SU-DHL-6 (cell line): ENCODE measurements around the gene TMEM271.

Experiments used
- H2AFZ ChIP-seq: fragments of 200-600 bp; sonication (generic); 2 replicates; pipeline ENCODE4 v1.6.1; 2014; ENCODE audit warnings: low read depth, mild to moderate bottlenecking, moderate library complexity, mixed read lengths, antibody characterized with exemption, low read length; ENCODE audit not compliant: severe bottlenecking
- H3F3A ChIP-seq: fragments of 200-600 bp; shearing (Covaris generic); 2 replicates; pipeline ENCODE4 v1.6.0; 2016; ENCODE audit warnings: antibody characterized with exemption, mild to moderate bottlenecking; ENCODE audit not compliant: insufficient read depth
- H3K27ac ChIP-seq: fragments of 200-600 bp; sonication (generic); 2 replicates; pipeline ENCODE4 v1.5.1; 2016; ENCODE audit warnings: low read depth, mild to moderate bottlenecking, low read length, moderate library complexity, mixed read lengths
- H3K27me3 ChIP-seq: fragments of 200-600 bp; sonication (generic), shearing (Covaris generic); 2 replicates; pipeline ENCODE4 v1.6.0; 2014; ENCODE audit warnings: mild to moderate bottlenecking, low read length
- H3K36me3 ChIP-seq: fragments of 200-600 bp; sonication (generic); 2 replicates; pipeline ENCODE4 v1.6.1; 2014; ENCODE audit warnings: mild to moderate bottlenecking, low read length, mixed read lengths
- H3K4me2 ChIP-seq: fragments of 300-600, 200-600 bp; shearing (Covaris generic), sonication (generic); 2 replicates; pipeline ENCODE4 v1.6.0; 2014; ENCODE audit warnings: low read length, low read depth, mild to moderate bottlenecking; ENCODE audit not compliant: poor library complexity, severe bottlenecking
- H3K4me3 ChIP-seq: fragments of 200-600 bp; sonication (generic); 2 replicates; pipeline ENCODE4 v1.5.1; 2014; ENCODE audit warnings: antibody characterized with exemption, low read length, mild to moderate bottlenecking, mixed read lengths; ENCODE audit not compliant: insufficient read depth, poor library complexity, severe bottlenecking
- H3K79me2 ChIP-seq: fragments of 200-600 bp; sonication (generic); 2 replicates; pipeline ENCODE4 v1.6.1; 2014; ENCODE audit warnings: mild to moderate bottlenecking, low read length, moderate library complexity; ENCODE audit not compliant: insufficient read depth
- H3K9ac ChIP-seq: fragments of 200-600 bp; sonication (generic); 2 replicates; pipeline ENCODE4 v1.7.0; 2014; ENCODE audit warnings: mild to moderate bottlenecking, low read length
- H3K9me2 ChIP-seq: fragments of 200-600 bp; sonication (generic); replicated peaks from 2 replicates; pipeline ENCODE4 v1.6.1; 2014; ENCODE audit warnings: low read length; ENCODE audit not compliant: insufficient read depth
- H3K9me3 ChIP-seq: fragments of 200-600 bp; sonication (generic); 2 replicates; pipeline ENCODE4 v1.6.1; 2014; ENCODE audit warnings: low read length, mixed read lengths; ENCODE audit not compliant: insufficient read depth
- H4K20me1 ChIP-seq: fragments of 200-600 bp; sonication (generic); 2 replicates; pipeline ENCODE4 v1.6.1; 2014; ENCODE audit warnings: low read depth, mild to moderate bottlenecking, antibody characterized with exemption, low read length, moderate library complexity, mixed read lengths
- EZH2phosphoT487 ChIP-seq: fragments of 200-600 bp; sonication (generic), shearing (Covaris generic); conservative IDR thresholded peaks from 2 replicates; pipeline ENCODE4 v1.6.1; 2018; ENCODE audit warnings: mild to moderate bottlenecking, antibody characterized with exemption, low read length, moderate library complexity, mixed read lengths
- TF ChIP-seq, protein P1 (sequence below): fragments of 200-600 bp; sonication (generic); IDR thresholded peaks from one replicate; pipeline ENCODE4 v1.5.1; 2017; ENCODE audit warnings: antibody characterized with exemption, mild to moderate bottlenecking, low read length, moderate library complexity; ENCODE audit not compliant: insufficient read depth, poor library complexity, severe bottlenecking

TMEM271 gene

DNA sequence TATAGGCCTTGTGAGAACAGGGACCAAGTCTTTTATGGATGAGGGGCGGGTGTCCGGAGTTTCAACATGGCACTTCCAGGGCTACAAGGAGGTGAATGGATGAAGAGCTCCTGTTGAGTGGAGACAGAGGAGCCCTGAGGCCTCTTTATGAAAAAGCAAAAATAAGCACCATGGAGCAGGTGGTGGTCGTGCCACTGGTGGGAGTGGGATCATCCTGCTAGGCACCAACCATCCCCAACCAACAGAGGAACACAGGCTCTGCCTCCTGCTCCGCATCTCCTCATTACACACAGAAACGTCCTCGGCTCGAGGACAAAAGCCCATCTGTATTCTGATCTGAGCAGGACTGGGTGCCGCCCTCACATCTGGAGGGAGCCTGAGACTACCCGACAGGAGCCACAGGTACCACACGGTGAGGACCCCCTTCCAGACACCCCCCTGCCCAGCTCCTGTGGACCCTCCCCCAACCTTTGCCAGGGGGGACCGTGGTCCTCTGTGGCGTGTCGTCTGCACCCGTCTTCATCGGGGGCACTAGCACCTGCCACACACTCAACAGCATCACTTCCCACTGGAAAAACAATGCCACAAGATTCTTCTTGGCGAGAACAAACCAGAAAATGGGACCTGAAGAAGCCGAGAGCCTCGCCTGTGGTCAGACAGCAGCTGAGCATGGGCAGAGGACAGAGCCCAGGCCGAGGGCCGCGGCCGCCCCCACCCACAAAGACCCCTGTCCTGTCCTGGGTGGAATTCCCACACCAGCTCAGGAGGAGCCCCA lies 45.4 kb upstream of the TMEM271 start:
- no peaks in the 10 kb centered on the region for H3K27me3 ChIP-seq
- TF ChIP-seq, protein P1, sequence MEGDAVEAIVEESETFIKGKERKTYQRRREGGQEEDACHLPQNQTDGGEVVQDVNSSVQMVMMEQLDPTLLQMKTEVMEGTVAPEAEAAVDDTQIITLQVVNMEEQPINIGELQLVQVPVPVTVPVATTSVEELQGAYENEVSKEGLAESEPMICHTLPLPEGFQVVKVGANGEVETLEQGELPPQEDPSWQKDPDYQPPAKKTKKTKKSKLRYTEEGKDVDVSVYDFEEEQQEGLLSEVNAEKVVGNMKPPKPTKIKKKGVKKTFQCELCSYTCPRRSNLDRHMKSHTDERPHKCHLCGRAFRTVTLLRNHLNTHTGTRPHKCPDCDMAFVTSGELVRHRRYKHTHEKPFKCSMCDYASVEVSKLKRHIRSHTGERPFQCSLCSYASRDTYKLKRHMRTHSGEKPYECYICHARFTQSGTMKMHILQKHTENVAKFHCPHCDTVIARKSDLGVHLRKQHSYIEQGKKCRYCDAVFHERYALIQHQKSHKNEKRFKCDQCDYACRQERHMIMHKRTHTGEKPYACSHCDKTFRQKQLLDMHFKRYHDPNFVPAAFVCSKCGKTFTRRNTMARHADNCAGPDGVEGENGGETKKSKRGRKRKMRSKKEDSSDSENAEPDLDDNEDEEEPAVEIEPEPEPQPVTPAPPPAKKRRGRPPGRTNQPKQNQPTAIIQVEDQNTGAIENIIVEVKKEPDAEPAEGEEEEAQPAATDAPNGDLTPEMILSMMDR = no peak
- TF ChIP-seq EZH2phosphoT487 = no peak

DNA sequence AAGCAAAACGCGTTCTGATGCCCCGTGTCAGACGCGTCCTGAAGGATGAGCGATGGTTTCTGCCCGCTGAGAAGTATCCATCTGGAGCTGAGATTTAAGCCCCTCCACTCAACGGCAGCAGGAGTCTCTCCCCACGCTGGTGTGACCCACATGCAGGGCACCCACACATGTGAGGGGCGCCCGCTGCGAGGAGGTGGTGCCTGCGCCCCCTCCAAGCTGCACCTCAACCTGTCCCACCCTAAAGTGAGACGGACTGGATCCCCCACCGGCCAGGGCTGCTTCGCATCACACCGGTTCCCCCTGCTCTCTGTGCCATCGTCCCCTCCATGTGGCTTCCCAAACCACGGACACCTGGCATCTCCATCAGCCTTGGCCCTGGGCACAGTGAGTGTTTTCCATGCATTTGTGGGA lies 44.8 kb upstream of the TMEM271 start:
- Histone ChIP-seq H3F3A (no peaks in the 10 kb centered on the region), H3K9me3 (peaks cover 5% of the 10 kb centered on the region; the same call in 1 of the 2 replicates), H2AFZ (no peak overlapping the region), H3K36me3 (no peaks in the 10 kb centered on the region), H3K27me3 (no peaks in the 10 kb centered on the region), H3K4me2 (no peak overlapping the region), H3K9me2 (no peaks in the 10 kb centered on the region), H4K20me1 (no peaks in the 10 kb centered on the region), H3K9ac (no peak overlapping the region), H3K79me2 (no peaks in the 10 kb centered on the region), H3K4me3 (no peak overlapping the region), H3K27ac (no peak overlapping the region)
- TF ChIP-seq, protein P1 = no peak
- TF ChIP-seq EZH2phosphoT487 = no peak

More for the DNA sequence above, 45.4 kb upstream of the TMEM271 start:
- no peaks in the 10 kb centered on the region for H3K36me3 ChIP-seq
- H3K27ac ChIP-seq = no peak overlapping the region
- no peaks in the 10 kb centered on the region for H4K20me1 ChIP-seq
- H3K9ac ChIP-seq = no peak overlapping the region
- no peak overlapping the region for H2AFZ ChIP-seq
- H3F3A ChIP-seq = no peaks in the 10 kb centered on the region
- no peaks in the 10 kb centered on the region for H3K79me2 ChIP-seq
- no peak overlapping the region for H3K4me3 ChIP-seq
- peaks cover 5% of the 10 kb centered on the region; the same call in 1 of the 2 replicates for H3K9me3 ChIP-seq
- H3K4me2 ChIP-seq = no peak overlapping the region
- no peaks in the 10 kb centered on the region for H3K9me2 ChIP-seq

DNA sequence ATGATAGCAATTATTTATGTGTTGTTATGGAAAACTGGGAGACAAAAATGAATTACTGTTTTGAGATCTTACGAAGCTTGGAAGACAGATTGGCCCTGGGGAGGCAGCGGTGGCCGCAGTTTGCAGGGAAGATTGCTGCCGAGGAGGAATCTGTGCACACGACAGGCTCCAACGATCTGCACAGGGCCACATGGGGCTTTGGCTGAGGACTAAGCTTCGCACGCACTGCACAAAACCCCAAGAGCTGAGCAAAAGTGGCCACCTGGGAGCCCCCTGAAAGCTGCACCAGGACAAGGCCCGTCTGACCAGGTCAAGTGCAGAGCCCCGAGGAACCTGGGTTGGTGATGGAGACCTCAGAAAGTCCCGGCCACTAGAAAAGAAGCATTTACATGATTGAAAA lies 44.1 kb upstream of the TMEM271 start:
- no peak overlapping the region for H2AFZ ChIP-seq
- no peak overlapping the region for H3K27ac ChIP-seq
- peaks cover 5% of the 10 kb centered on the region; the same call in 1 of the 2 replicates for H3K9me3 ChIP-seq
- no peak overlapping the region for H3K4me3 ChIP-seq
- H3K36me3 ChIP-seq = no peaks in the 10 kb centered on the region
- H3K4me2 ChIP-seq = no peak overlapping the region
- no peaks in the 10 kb centered on the region for H3K27me3 ChIP-seq
- TF ChIP-seq, protein P1 = no peak
- TF ChIP-seq EZH2phosphoT487 = no peak
- H4K20me1 ChIP-seq = no peaks in the 10 kb centered on the region
- no peaks in the 10 kb centered on the region for H3K9me2 ChIP-seq
- H3K79me2 ChIP-seq = no peaks in the 10 kb centered on the region
- no peaks in the 10 kb centered on the region for H3F3A ChIP-seq
- no peak overlapping the region for H3K9ac ChIP-seq
